ENCODE measurements around the gene ARHGAP26.

GRCh38 chr5:143186623-143187022 lies 416.4 kb downstream of the ARHGAP26 start:
- TF ChIP-seq CTCF (IDR thresholded peaks at IDR 0.05) (no peak), POLR2AphosphoS5 (IDR thresholded peaks at IDR 0.05) (no peak), POLR2A (IDR thresholded peaks at IDR 0.05) (no peak)
